Measurements from ENCODE around the gene DMRT1. TPM values are rescaled to one million over a fixed set of nuclear protein-coding genes. Genes with fewer than 3 reads are reported as not detected.

The DMRT1 gene
- total RNA-seq, 1 experiment from 2014 or later = 0.47 TPM

- H3K27ac ChIP-seq (ENCODE audit: low read depth, low read length) = no peak overlapping the region
- RAD21 ChIA-PET (ENCODE audit: low non-redundant PET in 1 of 2, low total read pairs in 2 of 2, uncharacterized antibody in 2 of 2, unreplicated experiment in 2 of 2) = no interaction called here
- no peaks in the 10 kb centered on the region; a peak in 1 of 4 replicates for H3K9me3 ChIP-seq (ENCODE audit: control insufficient read depth in 1 of 2, insufficient read depth in 1 of 2, low read depth in 1 of 2, low read length in 2 of 2)
- no peaks in the 10 kb centered on the region for H3K27me3 ChIP-seq (ENCODE audit: insufficient read depth, low read length)
- H3K79me2 ChIP-seq (ENCODE audit: insufficient read depth, low read length) = no peaks in the 10 kb centered on the region
- H3K4me3 ChIP-seq (replicated peaks in 1 of 2; ENCODE audit: low read depth in 1 of 2, low read length in 2 of 2) = no peak overlapping the region
- no TSS peak for BruUV-seq (replicated peaks)
- no peak overlapping the region for H3K9ac ChIP-seq (ENCODE audit: low read length)
- no peaks in the 10 kb centered on the region for H3K36me3 ChIP-seq (ENCODE audit: control insufficient read depth in 1 of 2, insufficient read depth in 2 of 2, low read length in 2 of 2)
- TF ChIP-seq FOSL1 (IDR thresholded peaks at IDR 0.05; ENCODE audit: low read depth) (peak; percentile 38; the same call in 1 of the 2 replicates), EGR1 (IDR thresholded peaks at IDR 0.05; ENCODE audit: low read depth) (no peak), CEBPB (IDR thresholded peaks at IDR 0.05; ENCODE audit: low read depth) (no peak), CTCF (IDR thresholded peaks at IDR 0.05 in 2 of 3, conservative IDR thresholded peaks at IDR 0.05 in 1 of 3; ENCODE audit: borderline replicate concordance in 1 of 3, insufficient read depth in 1 of 3, low read depth in 2 of 3, low read length in 2 of 3) (no peak), JUND (IDR thresholded peaks at IDR 0.05) (peak; percentile 47), ZNF274 (IDR thresholded peaks at IDR 0.05; ENCODE audit: low read depth, low read length) (no peak), REST (IDR thresholded peaks at IDR 0.05; ENCODE audit: low read depth) (no peak), EZH2 (IDR thresholded peaks at IDR 0.05) (no peak), ZFX (IDR thresholded peaks at IDR 0.05) (no peak), POLR2A (IDR thresholded peaks at IDR 0.05; ENCODE audit: borderline replicate concordance, extremely low read depth, insufficient read depth, insufficient read length) (no peak), MAX (IDR thresholded peaks at IDR 0.05) (no peak), EZH2phosphoT487 (IDR thresholded peaks at IDR 0.05; ENCODE audit: borderline replicate concordance) (no peak), ZBTB33 (IDR thresholded peaks at IDR 0.05; ENCODE audit: extremely low read depth, insufficient replicate concordance, low read length) (no peak), POLR2AphosphoS5 (IDR thresholded peaks at IDR 0.05; ENCODE audit: low read depth, low read length) (no peak), SIN3A (IDR thresholded peaks at IDR 0.05; ENCODE audit: low read depth) (no peak), SP1 (IDR thresholded peaks at IDR 0.05; ENCODE audit: low read depth) (no peak), RAD21 (IDR thresholded peaks at IDR 0.05; ENCODE audit: low read depth) (no peak)
- ATAC-seq = peak; percentile 84
- no peaks in the 10 kb centered on the region for H3K9me2 ChIP-seq (ENCODE audit: insufficient read depth)
- H4K20me1 ChIP-seq (ENCODE audit: insufficient read depth) = no peaks in the 10 kb centered on the region
- POLR2A ChIA-PET = no interaction called here
- peak; percentile 18 for DNase-seq (ENCODE audit: low read depth, low spot score)
- H2AFZ ChIP-seq (ENCODE audit: low read depth, low read length, poor library complexity, severe bottlenecking) = peak overlapping the region; percentile 89
- peak overlapping the region; percentile 48 for H3K4me2 ChIP-seq (ENCODE audit: low read length)
- CTCF ChIA-PET = no interaction called here
- intact Hi-C loops (cut with micrococcal nuclease) = no loop called here
- H3K4me1 ChIP-seq (ENCODE audit: control insufficient read depth in 1 of 2, insufficient read depth in 2 of 2, low read length in 2 of 2) = peaks cover 6 to 11% of the 10 kb centered on the region in 2 experiments; a peak in 3 of 4 replicates
These were observed 5.4 kb downstream of the DMRT1 start for GRCh38 chr9:846852-847251.
